Activated CD8-positive, alpha-beta memory T cell treated with anti-CD3 and anti-CD28 coated beads for 24 hours (primary cell): ENCODE data around the gene SV2B.

Experiments used
- DNase-seq: peaks from one replicate; pipeline ENCODE4 v3.0.0-alpha.2; 2020

The SV2B gene

GRCh38 chr15:91275844-91276243 lies 175.8 kb downstream of the SV2B start:
- no peak for DNase-seq

GRCh38 chr15:91278951-91279350 lies 178.9 kb downstream of the SV2B start:
- DNase-seq = no peak

- DNase-seq = no peak
Observed at GRCh38 chr15:91279486-91279885, 179.4 kb downstream of the SV2B start.

GRCh38 chr15:91281947-91282346 lies 181.9 kb downstream of the SV2B start:
- DNase-seq = no peak

GRCh38 chr15:91282486-91282885 lies 182.4 kb downstream of the SV2B start:
- no peak for DNase-seq

- no peak for DNase-seq
Observed at GRCh38 chr15:91283155-91283554, 183.1 kb downstream of the SV2B start.

GRCh38 chr15:91284758-91285466 lies 184.9 kb downstream of the SV2B start:
- DNase-seq = no peak

- no peak for DNase-seq
Observed at GRCh38 chr15:91289324-91289723, 189.3 kb downstream of the SV2B start.

- DNase-seq = no peak
Observed at GRCh38 chr15:91290553-91290952, 190.5 kb downstream of the SV2B start.

- no peak for DNase-seq
Observed at GRCh38 chr15:91291673-91292072, 191.6 kb downstream of the SV2B start.

GRCh38 chr15:91294344-91294743 lies 194.3 kb downstream of the SV2B start:
- DNase-seq = no peak

- DNase-seq = no peak
Observed at GRCh38 chr15:91294795-91295194, 194.7 kb downstream of the SV2B start.

- no peak for DNase-seq
Observed at GRCh38 chr15:91298101-91298500, 198.0 kb downstream of the SV2B start.

GRCh38 chr15:91302588-91303439 lies 202.8 kb downstream of the SV2B start:
- peak; percentile 69 for DNase-seq

- no peak for DNase-seq
Observed at GRCh38 chr15:91304210-91304609, 204.2 kb downstream of the SV2B start.

GRCh38 chr15:91304786-91305185 lies 204.7 kb downstream of the SV2B start:
- DNase-seq = no peak

GRCh38 chr15:91306144-91306543 lies 206.1 kb downstream of the SV2B start:
- no peak for DNase-seq

GRCh38 chr15:91307601-91308000 lies 207.5 kb downstream of the SV2B start:
- no peak for DNase-seq

GRCh38 chr15:91308199-91308598 lies 208.1 kb downstream of the SV2B start:
- no peak for DNase-seq

- DNase-seq = no peak
Observed at GRCh38 chr15:91308855-91309254, 208.8 kb downstream of the SV2B start.

- no peak for DNase-seq
Observed at GRCh38 chr15:91311986-91312385, 211.9 kb downstream of the SV2B start.

GRCh38 chr15:91316126-91316525 lies 216.1 kb downstream of the SV2B start:
- no peak for DNase-seq

- no peak for DNase-seq
Observed at GRCh38 chr15:91318516-91318915, 218.5 kb downstream of the SV2B start.

- no peak for DNase-seq
Observed at GRCh38 chr15:91318931-91319330, 218.9 kb downstream of the SV2B start.
